Stimulated activated CD4-positive, alpha-beta T cell treated with anti-CD3 and anti-CD28 coated beads, Interleukin-12 subunit alpha, Interleukin-12 subunit beta, amount 100 ng/mL, for 24 hours (primary cell): ENCODE measurements around the gene ENPP1.
"Not testable (repeated sequence)": the region's sequence is repeated elsewhere in the genome, so short reads cannot be mapped to it uniquely, and the experiment has no call there.

Experiments used
- DNase-seq, 2 experiments: peaks; one replicate each; pipeline ENCODE4 v3.0.0-alpha.2; 2020; ENCODE audit warnings: low read depth in 2 of 2

The ENPP1 gene

GRCh38 chr6:131916091-131916796 is 108.4 kb downstream of the ENPP1 start:
- not testable (repeated sequence) for DNase-seq

- DNase-seq = no peak
Observed at GRCh38 chr6:131916847-131917246, 109.0 kb downstream of the ENPP1 start.

GRCh38 chr6:131917318-131917717 is 109.5 kb downstream of the ENPP1 start:
- DNase-seq = no peak

GRCh38 chr6:131917763-131918649 is 110.2 kb downstream of the ENPP1 start:
- no peak for DNase-seq

GRCh38 chr6:131918650-131919355 is 111.0 kb downstream of the ENPP1 start:
- DNase-seq = no peak

- no peak for DNase-seq
Observed at GRCh38 chr6:131920656-131921055, 112.8 kb downstream of the ENPP1 start.

DNA sequence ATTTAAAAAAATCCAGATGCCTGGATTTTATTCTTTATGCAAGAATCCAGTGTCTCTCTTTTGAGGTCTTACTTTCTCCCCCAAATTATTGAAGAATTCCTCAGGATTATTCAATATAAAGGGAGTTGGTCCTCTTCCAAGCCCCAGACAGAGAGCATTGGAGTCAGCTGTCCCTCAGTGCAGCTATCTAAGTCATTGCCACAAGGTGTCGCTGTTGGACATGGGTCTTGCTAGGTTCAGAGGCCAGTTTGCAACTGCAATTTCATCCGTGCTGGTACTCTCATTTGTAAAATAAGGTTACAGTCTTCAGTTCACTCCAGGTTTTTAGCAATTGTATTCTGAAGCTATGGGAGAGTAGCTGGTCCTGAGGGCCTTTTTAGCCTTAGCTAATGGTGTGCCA is 115.5 kb downstream of the ENPP1 start:
- DNase-seq = peak in 1 of 2 experiments; percentile 28

DNA sequence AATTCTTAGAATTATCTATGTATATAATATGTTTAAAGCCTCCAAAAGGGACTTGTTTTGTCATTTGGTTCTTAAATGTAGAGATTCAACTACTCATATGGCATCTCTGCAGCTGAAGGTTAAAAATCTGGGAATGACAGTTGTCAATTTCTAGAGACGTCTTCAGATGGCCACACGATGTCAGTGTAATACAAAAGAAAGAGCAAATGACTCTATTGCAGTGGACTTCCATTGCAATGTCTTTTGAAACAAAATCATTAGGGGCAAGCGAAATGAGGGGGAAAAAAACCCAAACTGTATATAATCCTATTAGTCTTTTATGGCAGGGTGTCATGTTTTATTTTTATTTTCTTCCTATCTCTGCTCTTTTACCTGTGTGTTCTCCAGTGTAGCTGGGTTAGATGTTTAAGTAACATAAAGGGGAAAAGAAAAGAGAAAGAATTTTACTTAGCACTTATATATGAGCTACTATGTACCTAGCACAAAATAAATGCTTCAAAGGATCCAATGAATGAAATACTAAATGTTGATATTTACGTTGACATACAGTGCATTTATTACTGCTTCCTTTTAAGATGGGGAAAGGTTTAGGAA is 117.2 kb downstream of the ENPP1 start:
- DNase-seq = no peak

- DNase-seq = no peak
Observed at GRCh38 chr6:131929264-131929663, 121.4 kb downstream of the ENPP1 start.

- no peak for DNase-seq
Observed at GRCh38 chr6:131929976-131930375, 122.2 kb downstream of the ENPP1 start.

- no peak for DNase-seq
Observed at GRCh38 chr6:131931063-131931750, 123.4 kb downstream of the ENPP1 start.

- DNase-seq = no peak
Observed at GRCh38 chr6:131936156-131936555, 128.3 kb downstream of the ENPP1 start.

- DNase-seq = no peak
Observed at GRCh38 chr6:131937226-131937625, 129.4 kb downstream of the ENPP1 start.

DNA sequence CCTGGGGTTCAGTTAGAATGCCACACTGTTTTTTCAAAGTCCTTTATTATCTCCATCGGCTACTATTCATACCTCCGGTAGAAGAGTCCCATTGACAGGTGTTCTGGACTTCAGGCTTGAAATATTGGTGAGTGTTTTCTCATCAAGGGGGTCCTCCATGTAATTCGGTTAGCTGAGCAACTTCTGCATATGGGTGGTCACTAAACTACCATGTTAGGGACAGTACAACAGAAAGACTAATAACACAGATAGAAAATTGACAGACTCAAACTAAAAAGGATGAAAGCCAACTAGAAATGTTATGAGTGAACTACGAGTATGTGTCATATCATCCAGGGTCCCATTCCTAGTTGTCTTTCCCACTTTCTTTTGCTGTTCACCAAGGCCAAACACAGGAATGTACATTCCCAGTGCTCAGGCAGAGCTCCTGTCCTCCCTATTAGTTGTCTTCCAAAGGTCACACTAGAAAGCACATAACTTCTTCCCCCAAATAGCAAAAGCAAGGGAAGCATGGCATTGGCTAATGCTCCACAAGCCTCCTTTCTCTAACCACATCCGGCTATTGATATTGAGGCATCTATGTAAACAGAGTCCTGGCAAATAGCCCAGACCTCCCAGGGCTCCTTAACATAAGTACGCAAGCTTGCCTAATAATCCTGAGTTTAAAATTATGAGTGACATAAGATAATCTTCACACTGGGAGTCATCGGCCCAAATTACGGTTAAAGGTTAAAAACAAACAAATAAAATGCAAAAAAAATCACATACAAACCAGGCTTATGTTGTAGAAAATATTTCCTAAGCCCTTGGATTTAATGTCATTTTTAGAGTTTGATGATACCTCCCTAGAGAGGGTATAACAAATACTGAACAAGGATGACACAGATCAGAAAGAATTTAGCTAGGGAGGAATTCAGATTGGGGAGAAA is 130.1 kb downstream of the ENPP1 start:
- no peak for DNase-seq
